Tibial nerve (tissue), 4 donors: ENCODE results near the gene PRDM5. TPM values are rescaled to one million over a fixed set of nuclear protein-coding genes. Genes with fewer than 3 reads are reported as not detected.

ENCODE experiments used
- DNase-seq, 2 donors: peaks; one replicate each; pipeline ENCODE4 v3.0.0-alpha.2; 2019; ENCODE audit warnings: low spot score in 2 of 2
- H3K27ac ChIP-seq, 4 donors: fragments of 200-600 bp; sonication (generic) in 3 of 4; one replicate each; pipeline ENCODE4 v1.5.1; 2017 to 2019; ENCODE audit warnings: mild to moderate bottlenecking in 1 of 4
- H3K27me3 ChIP-seq, 2 donors: fragments of 200-600 bp; sonication (generic) in 1 of 2; one replicate each; pipeline versions ENCODE4 v1.5.1 to v1.6.0; 2017 to 2019
- H3K36me3 ChIP-seq, 3 donors: fragments of 200-600 bp; sonication (generic); one replicate each; pipeline ENCODE4 v1.5.1; 2018 to 2019
- H3K4me1 ChIP-seq, 4 donors: fragments of 200-600 bp; sonication (generic) in 3 of 4; one replicate each; pipeline ENCODE4 v1.5.1; 2017 to 2019
- H3K4me3 ChIP-seq, 4 donors: fragments of 200-600 bp; sonication (generic) in 3 of 4; one replicate each; pipeline ENCODE4 v1.5.1; 2017 to 2019; ENCODE audit warnings: mild to moderate bottlenecking in 1 of 4, moderate library complexity in 1 of 4
- H3K9me3 ChIP-seq, 4 donors: fragments of 200-600 bp; sonication (generic) in 3 of 4; one replicate each; pipeline ENCODE4 v1.5.1; 2017 to 2019
- EP300 ChIP-seq, 2 donors: sonication (generic); formaldehyde crosslinking; IDR thresholded peaks; one replicate each; pipeline ENCODE4 v1.6.1; 2017; ENCODE audit warnings: antibody characterized with exemption in 2 of 2, mild to moderate bottlenecking in 1 of 2
- POLR2A ChIP-seq, 2 donors: fragments of 450-650 bp; IDR thresholded peaks; one replicate each; pipeline ENCODE4 v1.6.1; 2017; ENCODE audit warnings: antibody characterized with exemption in 2 of 2, mild to moderate bottlenecking in 2 of 2, moderate library complexity in 2 of 2
- WGBS, 2 donors: methylation state at CpG; one replicate each; pipeline ENCODE4 v1.1.5; 2018; 5-methylcytosine and 5-hydroxymethylcytosine counted together
- total RNA-seq, 4 donors: library from RNA; depleted of rRNA; stranded (reverse); fragments of >200 nt; gene quantifications; one replicate each; pipeline ENCODE4 v1.1.0, GENCODE V29; 2016
- TF ChIP-seq, protein P1 (sequence below), 5 experiments: fragments of 200-600 bp in 3 of 5; fragments of 450-650 bp in 2 of 5; sonication (generic) in 3 of 5; IDR thresholded peaks; one replicate each; pipeline ENCODE4 v1.5.1; 2016 to 2019; ENCODE audit warnings: antibody characterized with exemption in 5 of 5, mild to moderate bottlenecking in 3 of 5, moderate library complexity in 2 of 5

The PRDM5 gene
- total RNA-seq, 4 donors from 2014 or later, result 18.9 to 46.3 (median 31.1) TPM

DNA sequence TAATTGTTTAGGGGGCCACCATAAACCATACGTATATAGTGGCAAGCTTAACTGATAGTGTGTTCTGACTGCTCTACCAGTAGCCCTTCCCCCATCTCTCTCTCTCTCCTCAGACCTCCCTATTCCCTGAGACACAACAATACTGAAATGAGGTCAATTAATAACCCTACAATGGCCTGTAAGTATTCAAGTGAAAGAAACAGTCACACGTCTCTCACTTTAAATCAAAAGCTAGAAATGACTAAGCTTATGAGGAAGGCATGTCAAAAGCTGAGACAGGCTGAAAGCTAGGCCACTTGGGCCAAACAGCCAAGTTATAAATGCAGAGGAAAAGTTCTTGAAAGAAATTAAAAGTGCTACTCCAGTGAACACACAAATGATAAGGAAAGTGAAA lies 78.0 kb downstream of the PRDM5 start:
- 56 to 62% methylated on average over 2 of the region's 2 CpGs for WGBS, 2 donors
- no peaks in the 10 kb centered on the region for H3K27me3 ChIP-seq
- TF ChIP-seq EP300 (IDR thresholded peaks at IDR 0.05), result no peak
- TF ChIP-seq POLR2A (IDR thresholded peaks at IDR 0.05), result no peak
- TF ChIP-seq, protein P1, sequence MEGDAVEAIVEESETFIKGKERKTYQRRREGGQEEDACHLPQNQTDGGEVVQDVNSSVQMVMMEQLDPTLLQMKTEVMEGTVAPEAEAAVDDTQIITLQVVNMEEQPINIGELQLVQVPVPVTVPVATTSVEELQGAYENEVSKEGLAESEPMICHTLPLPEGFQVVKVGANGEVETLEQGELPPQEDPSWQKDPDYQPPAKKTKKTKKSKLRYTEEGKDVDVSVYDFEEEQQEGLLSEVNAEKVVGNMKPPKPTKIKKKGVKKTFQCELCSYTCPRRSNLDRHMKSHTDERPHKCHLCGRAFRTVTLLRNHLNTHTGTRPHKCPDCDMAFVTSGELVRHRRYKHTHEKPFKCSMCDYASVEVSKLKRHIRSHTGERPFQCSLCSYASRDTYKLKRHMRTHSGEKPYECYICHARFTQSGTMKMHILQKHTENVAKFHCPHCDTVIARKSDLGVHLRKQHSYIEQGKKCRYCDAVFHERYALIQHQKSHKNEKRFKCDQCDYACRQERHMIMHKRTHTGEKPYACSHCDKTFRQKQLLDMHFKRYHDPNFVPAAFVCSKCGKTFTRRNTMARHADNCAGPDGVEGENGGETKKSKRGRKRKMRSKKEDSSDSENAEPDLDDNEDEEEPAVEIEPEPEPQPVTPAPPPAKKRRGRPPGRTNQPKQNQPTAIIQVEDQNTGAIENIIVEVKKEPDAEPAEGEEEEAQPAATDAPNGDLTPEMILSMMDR (IDR thresholded peaks at IDR 0.05), result no peak

DNA sequence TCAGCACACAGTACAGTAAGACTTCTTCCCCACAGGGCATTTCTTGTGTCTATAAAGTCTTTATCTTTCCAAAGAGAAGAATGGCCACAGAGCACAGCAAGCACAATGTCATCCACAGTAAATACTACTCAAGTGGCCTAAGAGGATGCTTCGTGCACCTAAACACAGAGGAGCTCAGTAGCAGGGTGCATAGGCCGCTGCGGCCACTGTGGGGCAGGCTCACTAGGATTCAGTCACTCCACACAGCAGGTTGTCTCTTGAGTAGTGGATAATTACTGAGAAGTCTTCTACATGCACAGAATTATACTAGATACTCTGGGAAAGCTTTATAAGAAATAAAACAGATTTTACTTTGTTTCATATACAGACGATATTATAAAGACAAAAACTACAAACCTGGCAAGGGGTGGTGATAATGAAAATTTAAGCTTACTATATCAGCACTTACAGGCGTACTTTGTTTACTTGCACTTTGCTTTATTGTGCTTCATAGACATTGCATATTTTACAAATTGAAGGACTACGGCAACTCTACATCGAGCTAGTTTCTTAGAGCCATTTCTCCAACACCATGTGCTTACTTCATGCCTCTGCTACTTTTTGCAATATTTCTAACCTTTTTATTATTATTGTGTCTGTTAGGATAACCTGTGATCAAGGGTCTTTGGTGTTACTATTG lies 78.5 kb downstream of the PRDM5 start:
- no peaks in the 10 kb centered on the region for H3K27me3 ChIP-seq
- WGBS, 2 donors, result 82 to 87% methylated on average over 7 of the region's 7 CpGs
- peaks cover 0 to 15% (median 0%) of the 10 kb centered on the region in 3 donors for H3K36me3 ChIP-seq
- TF ChIP-seq POLR2A (IDR thresholded peaks at IDR 0.05), result no peak
- TF ChIP-seq, protein P1 (IDR thresholded peaks at IDR 0.05), result peak in 3 of 5 experiments; percentile 9 to 19 (median 15)
- no peaks in the 10 kb centered on the region for H3K4me1 ChIP-seq
- H3K9me3 ChIP-seq, result no peaks in the 10 kb centered on the region
- DNase-seq, result no peak
- no peak overlapping the region for H3K4me3 ChIP-seq
- no peak overlapping the region for H3K27ac ChIP-seq

More for the DNA sequence above, 78.0 kb downstream of the PRDM5 start:
- Histone ChIP-seq H3K36me3 (peaks cover 0 to 10% (median 0%) of the 10 kb centered on the region in 3 donors), H3K27ac (no peak overlapping the region), H3K9me3 (no peaks in the 10 kb centered on the region), H3K4me3 (no peak overlapping the region), H3K4me1 (no peaks in the 10 kb centered on the region)
- DNase-seq, result no peak

DNA sequence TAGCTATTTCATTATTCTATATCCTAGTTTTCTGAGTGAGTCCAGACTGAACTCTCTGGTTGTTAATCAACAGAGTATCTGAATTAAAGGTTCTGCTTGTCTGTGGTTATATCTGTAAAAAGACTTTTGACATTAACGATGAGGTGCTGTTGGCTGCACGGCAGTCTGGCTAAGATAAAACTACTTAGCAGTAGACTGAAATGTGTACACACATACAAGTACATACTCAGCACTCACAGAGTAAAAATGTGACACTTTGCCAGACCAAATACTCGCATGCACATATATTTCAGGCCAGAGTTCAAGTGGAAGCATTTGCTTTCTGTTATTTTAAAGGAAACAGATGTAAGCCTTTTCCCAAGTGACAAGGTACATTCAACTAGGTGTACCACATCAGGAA lies 80.5 kb downstream of the PRDM5 start:
- Histone ChIP-seq H3K36me3 (peaks cover 0 to 22% (median 0%) of the 10 kb centered on the region in 3 donors), H3K9me3 (no peaks in the 10 kb centered on the region), H3K27me3 (no peaks in the 10 kb centered on the region), H3K4me3 (no peak overlapping the region), H3K4me1 (no peaks in the 10 kb centered on the region), H3K27ac (no peak overlapping the region)
- 25 to 29% methylated on average over 3 of the region's 3 CpGs for WGBS, 2 donors
- DNase-seq, result no peak
- TF ChIP-seq EP300 (IDR thresholded peaks at IDR 0.05), result no peak
- TF ChIP-seq, protein P1 (IDR thresholded peaks at IDR 0.05), result no peak
- no peak for TF ChIP-seq POLR2A (IDR thresholded peaks at IDR 0.05)

DNA sequence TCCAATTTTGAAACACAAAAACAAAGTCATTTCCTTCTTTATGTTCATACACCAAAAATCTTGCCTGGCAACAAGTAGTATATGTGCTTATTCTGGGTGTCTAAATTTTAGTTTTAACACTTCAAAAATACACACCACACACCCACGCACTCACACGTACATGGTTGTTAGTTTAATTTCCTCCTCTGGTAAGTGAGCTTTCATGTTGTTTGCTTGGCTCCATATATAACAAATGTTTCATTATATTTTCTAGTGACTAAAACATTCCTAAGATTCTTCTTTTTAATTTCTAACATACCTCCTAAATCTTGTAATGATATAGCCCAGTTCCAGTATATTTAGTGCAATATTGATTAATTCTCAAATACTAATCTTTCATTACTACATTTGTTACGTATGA lies 80.9 kb downstream of the PRDM5 start:
- WGBS, 2 donors, result 51 to 60% methylated on average over 3 of the region's 3 CpGs
- Histone ChIP-seq H3K27me3 (no peaks in the 10 kb centered on the region), H3K9me3 (no peaks in the 10 kb centered on the region), H3K4me3 (no peak overlapping the region), H3K36me3 (peaks cover 0 to 22% (median 0%) of the 10 kb centered on the region in 3 donors), H3K27ac (no peak overlapping the region), H3K4me1 (no peaks in the 10 kb centered on the region)
- DNase-seq, result no peak
- TF ChIP-seq POLR2A (IDR thresholded peaks at IDR 0.05) (no peak), EP300 (IDR thresholded peaks at IDR 0.05) (no peak)
- TF ChIP-seq, protein P1 (IDR thresholded peaks at IDR 0.05), result no peak

DNA sequence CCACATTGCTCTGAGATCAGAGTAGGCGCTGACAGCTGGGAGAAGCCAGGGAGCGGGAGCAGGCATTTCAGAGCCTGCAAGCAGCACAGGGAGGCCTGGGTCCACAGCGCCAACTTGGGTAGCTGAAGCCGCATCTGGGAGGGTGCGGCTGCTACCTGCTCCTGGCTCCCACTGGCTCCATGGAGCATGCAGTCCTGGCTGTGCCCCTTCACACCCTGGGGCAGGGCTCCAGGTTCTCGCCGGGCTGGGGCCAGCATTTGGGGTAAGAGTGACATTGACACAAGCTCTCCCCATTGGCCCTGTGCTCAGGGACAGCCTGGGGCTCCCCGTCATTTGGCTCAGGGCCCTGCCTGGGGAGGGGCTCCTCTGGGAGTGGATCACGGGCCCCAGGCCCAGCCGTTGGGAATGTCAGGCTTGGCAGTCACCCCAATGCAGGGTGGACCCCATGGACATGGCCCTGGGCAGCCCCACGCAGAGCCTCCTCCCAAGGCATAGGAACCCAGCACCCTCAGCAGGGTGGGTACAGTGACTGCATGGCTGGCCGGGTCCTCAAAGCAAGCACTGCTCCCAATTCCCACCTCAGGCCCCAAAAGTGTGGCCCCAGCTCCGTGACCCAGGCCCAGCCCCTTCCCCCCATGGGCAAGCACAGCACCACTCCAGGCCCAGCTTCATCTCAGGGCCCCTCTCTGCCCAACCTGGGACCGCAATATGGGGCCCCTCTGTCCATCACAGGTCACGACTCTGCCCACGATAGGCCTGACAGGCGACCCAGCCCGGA lies 82.4 kb downstream of the PRDM5 start:
- no peak for DNase-seq

More for the DNA sequence above, 82.4 kb downstream of the PRDM5 start:
- no peaks in the 10 kb centered on the region for H3K27me3 ChIP-seq
- 85 to 93% methylated on average over 9 to 15 of the region's 18 CpGs for WGBS, 2 donors
- TF ChIP-seq EP300 (IDR thresholded peaks at IDR 0.05), result no peak
- no peak for TF ChIP-seq POLR2A (IDR thresholded peaks at IDR 0.05)
- TF ChIP-seq, protein P1 (IDR thresholded peaks at IDR 0.05), result no peak
- peaks cover 0 to 1% (median 0%) of the 10 kb centered on the region in 4 donors for H3K9me3 ChIP-seq
- no peak overlapping the region for H3K4me3 ChIP-seq
- H3K36me3 ChIP-seq, result peaks cover 0 to 32% (median 0%) of the 10 kb centered on the region in 3 donors
- no peak overlapping the region for H3K27ac ChIP-seq
- no peaks in the 10 kb centered on the region for H3K4me1 ChIP-seq
